Karpas-422 (cell line): ENCODE results near the gene PPM1E. TPM values are rescaled to one million over a fixed set of nuclear protein-coding genes. Genes with fewer than 3 reads are reported as not detected.
"Not testable (repeated sequence)": the region's sequence is repeated elsewhere in the genome, so short reads cannot be mapped to it uniquely, and the experiment has no call there.

Source experiments
- DNase-seq: peaks from one replicate; pipeline ENCODE4 v3.0.0-alpha.2; 2015
- H2AFZ ChIP-seq: fragments of 200-600 bp; sonication (generic); 2 replicates; pipeline ENCODE4 v1.6.1; 2014; ENCODE audit warnings: antibody characterized with exemption, low read length, mixed read lengths
- H3K27ac ChIP-seq: fragments of 200-600 bp; sonication (generic); 2 replicates; pipeline ENCODE4 v1.5.1; 2014; ENCODE audit warnings: mild to moderate bottlenecking, low read length, moderate library complexity
- H3K27me3 ChIP-seq: fragments of 200-600 bp; sonication (generic); 2 replicates; pipeline ENCODE4 v1.6.1; 2014; ENCODE audit warnings: low read length, mixed read lengths
- H3K36me3 ChIP-seq: fragments of 200-600 bp; sonication (generic); 2 replicates; pipeline ENCODE4 v1.6.1; 2014; ENCODE audit warnings: low read length, mixed read lengths; ENCODE audit not compliant: insufficient read depth
- H3K4me1 ChIP-seq: fragments of 200-600 bp; sonication (generic); 2 replicates; pipeline ENCODE4 v1.6.1; 2014; ENCODE audit warnings: mild to moderate bottlenecking, low read length, mixed read lengths
- H3K4me2 ChIP-seq: fragments of 200-600 bp; sonication (generic); 2 replicates; pipeline ENCODE4 v1.6.1; 2014; ENCODE audit warnings: low read length, low read depth, mild to moderate bottlenecking; ENCODE audit not compliant: poor library complexity, severe bottlenecking
- H3K4me3 ChIP-seq: fragments of 200-600 bp; sonication (generic); 2 replicates; pipeline ENCODE4 v1.5.1; 2014; ENCODE audit warnings: mild to moderate bottlenecking, antibody characterized with exemption, low read length, mixed read lengths
- H3K79me2 ChIP-seq: fragments of 200-600 bp; sonication (generic); 2 replicates; pipeline ENCODE4 v1.6.1; 2014; ENCODE audit warnings: mild to moderate bottlenecking, low read length, mixed read lengths
- H3K9ac ChIP-seq: fragments of 200-600 bp; sonication (generic); 2 replicates; pipeline ENCODE4 v1.6.0; 2014; ENCODE audit warnings: low read length
- H3K9me2 ChIP-seq: fragments of 200-600 bp; sonication (generic), shearing (Covaris generic); replicated peaks from 2 replicates; pipeline ENCODE4 v1.6.0; 2014; ENCODE audit warnings: mild to moderate bottlenecking, low read length, moderate library complexity; ENCODE audit not compliant: insufficient read depth
- H3K9me3 ChIP-seq: fragments of 300-700, 200-600 bp; sonication (generic); 2 replicates; pipeline ENCODE4 v1.6.1; 2014; ENCODE audit warnings: low read length, mixed read lengths
- H4K20me1 ChIP-seq: fragments of 200-600 bp; sonication (generic); 2 replicates; pipeline ENCODE4 v1.6.1; 2014; ENCODE audit warnings: mild to moderate bottlenecking, antibody characterized with exemption, low read length, low read depth; ENCODE audit not compliant: insufficient read depth
- total RNA-seq: library from RNA; depleted of rRNA; stranded (reverse); fragments of >200 nt; shearing (Covaris generic); gene quantifications from 2 replicates; pipeline ENCODE4 v1.2.3, GENCODE V29; 2014; ENCODE audit warnings: low replicate concordance

The PPM1E gene
- total RNA-seq, 1 experiment from 2014 or later = 0.56 TPM

DNA sequence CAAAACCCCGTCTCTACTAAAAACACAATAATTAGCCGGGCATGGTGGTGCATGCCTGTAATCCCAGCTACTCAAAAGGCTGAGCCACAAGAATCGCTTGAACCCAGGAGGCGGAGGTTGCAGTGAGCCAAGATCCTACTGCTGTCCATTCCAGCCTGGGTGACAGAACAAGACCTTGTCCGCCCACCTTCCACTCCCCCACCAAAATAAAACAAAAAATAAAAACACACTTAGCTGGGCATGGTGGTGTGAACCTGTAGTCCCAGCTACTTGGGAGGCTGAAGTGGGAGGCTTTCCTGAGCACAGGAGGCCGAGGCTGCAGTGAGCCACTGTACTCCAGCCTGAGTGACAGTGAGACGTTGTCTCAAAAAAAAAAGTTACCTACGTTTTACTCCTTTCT is 3.2 kb downstream of the PPM1E start:
- Histone ChIP-seq H3K4me1 (peaks cover 20% of the 10 kb centered on the region), H3K79me2 (no peaks in the 10 kb centered on the region), H3K4me3 (no peak overlapping the region), H4K20me1 (no peaks in the 10 kb centered on the region), H3K9me2 (no peaks in the 10 kb centered on the region), H2AFZ (no peak overlapping the region), H3K27me3 (peaks cover 5% of the 10 kb centered on the region; the same call in 1 of the 2 replicates), H3K4me2 (no peak overlapping the region), H3K36me3 (no peaks in the 10 kb centered on the region), H3K9me3 (no peaks in the 10 kb centered on the region), H3K9ac (no peak overlapping the region), H3K27ac (no peak overlapping the region)
- no peak for DNase-seq

DNA sequence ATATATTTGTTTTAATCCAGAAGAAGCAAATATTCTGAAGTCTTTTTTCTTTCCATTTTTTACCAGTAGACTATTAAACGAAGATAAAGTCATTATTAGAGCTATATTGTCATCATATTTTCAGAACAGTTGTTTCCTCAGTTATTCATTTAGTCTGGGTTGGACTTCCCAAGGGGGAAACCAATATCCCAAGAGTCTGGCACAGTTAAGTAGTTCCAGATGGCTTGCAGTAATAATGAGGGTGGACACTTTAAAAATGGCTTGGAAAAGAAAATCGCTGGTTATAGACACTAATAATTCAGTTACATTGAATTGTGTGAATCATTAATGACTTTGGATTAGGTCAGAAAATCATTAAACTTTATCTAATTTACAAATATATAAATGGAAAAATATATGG is 3.9 kb downstream of the PPM1E start:
- no peak overlapping the region for H2AFZ ChIP-seq
- peaks cover 20% of the 10 kb centered on the region for H3K4me1 ChIP-seq
- H3K27me3 ChIP-seq = peaks cover 5% of the 10 kb centered on the region; the same call in 1 of the 2 replicates
- H3K9ac ChIP-seq = no peak overlapping the region
- no peaks in the 10 kb centered on the region for H3K9me3 ChIP-seq
- no peaks in the 10 kb centered on the region for H3K36me3 ChIP-seq
- H3K4me2 ChIP-seq = no peak overlapping the region
- H3K9me2 ChIP-seq = no peaks in the 10 kb centered on the region
- no peaks in the 10 kb centered on the region for H3K79me2 ChIP-seq
- no peaks in the 10 kb centered on the region for H4K20me1 ChIP-seq
- no peak overlapping the region for H3K4me3 ChIP-seq
- DNase-seq = no peak
- H3K27ac ChIP-seq = no peak overlapping the region

DNA sequence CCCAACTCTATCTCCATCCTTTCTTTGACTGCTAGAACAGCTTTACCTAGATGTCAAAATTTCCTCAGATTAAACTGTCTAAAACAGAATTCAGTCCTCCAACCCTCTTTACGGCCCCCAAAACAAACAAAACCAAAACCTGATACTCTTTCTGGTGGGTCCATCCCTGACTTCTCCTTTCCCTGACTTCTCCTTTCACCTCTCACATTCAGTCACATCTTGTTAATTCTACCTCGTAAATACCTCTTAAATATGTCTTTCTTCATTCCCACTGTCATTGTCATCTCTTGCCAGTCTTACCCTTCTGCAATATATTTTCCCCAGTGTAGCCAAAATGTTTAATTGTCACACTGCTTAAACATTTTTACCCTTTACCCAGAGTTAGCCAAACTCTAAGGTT is 4.6 kb downstream of the PPM1E start:
- Histone ChIP-seq H3K4me3 (no peak overlapping the region), H3K9ac (no peak overlapping the region), H3K27me3 (peaks cover 5% of the 10 kb centered on the region; the same call in 1 of the 2 replicates), H2AFZ (no peak overlapping the region), H3K79me2 (no peaks in the 10 kb centered on the region), H3K4me1 (peaks cover 20% of the 10 kb centered on the region), H3K4me2 (no peak overlapping the region), H3K9me3 (no peaks in the 10 kb centered on the region), H3K27ac (no peak overlapping the region), H3K9me2 (no peaks in the 10 kb centered on the region), H3K36me3 (no peaks in the 10 kb centered on the region), H4K20me1 (no peaks in the 10 kb centered on the region)
- DNase-seq = no peak

DNA sequence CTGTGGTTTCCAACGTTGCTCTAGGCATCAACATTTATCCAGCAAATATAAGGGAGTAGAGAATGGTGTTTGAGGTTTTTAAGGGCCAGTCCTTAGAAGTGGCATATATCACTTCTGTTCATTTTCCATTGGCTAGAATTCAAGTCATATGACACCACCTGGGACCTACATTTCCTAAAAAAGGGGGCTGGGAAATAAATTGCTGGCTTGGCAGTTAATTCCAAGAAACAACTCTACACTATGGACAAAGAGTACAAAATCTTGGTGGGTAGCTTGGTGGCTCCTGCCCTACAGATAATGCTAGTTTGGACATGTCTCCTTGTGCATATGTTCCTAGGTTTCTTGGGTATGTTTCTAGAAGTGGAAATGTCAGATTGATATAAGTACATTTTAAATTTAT is 7.6 kb downstream of the PPM1E start:
- no peaks in the 10 kb centered on the region for H3K36me3 ChIP-seq
- H3K27me3 ChIP-seq = no peaks in the 10 kb centered on the region
- DNase-seq = no peak
- no peaks in the 10 kb centered on the region for H4K20me1 ChIP-seq
- no peaks in the 10 kb centered on the region for H3K4me1 ChIP-seq
- H3K9ac ChIP-seq = no peak overlapping the region
- H3K9me2 ChIP-seq = no peaks in the 10 kb centered on the region
- H3K9me3 ChIP-seq = no peaks in the 10 kb centered on the region
- no peak overlapping the region for H3K4me3 ChIP-seq
- H3K4me2 ChIP-seq = no peak overlapping the region
- no peak overlapping the region for H2AFZ ChIP-seq
- H3K27ac ChIP-seq = no peak overlapping the region
- no peaks in the 10 kb centered on the region for H3K79me2 ChIP-seq

DNA sequence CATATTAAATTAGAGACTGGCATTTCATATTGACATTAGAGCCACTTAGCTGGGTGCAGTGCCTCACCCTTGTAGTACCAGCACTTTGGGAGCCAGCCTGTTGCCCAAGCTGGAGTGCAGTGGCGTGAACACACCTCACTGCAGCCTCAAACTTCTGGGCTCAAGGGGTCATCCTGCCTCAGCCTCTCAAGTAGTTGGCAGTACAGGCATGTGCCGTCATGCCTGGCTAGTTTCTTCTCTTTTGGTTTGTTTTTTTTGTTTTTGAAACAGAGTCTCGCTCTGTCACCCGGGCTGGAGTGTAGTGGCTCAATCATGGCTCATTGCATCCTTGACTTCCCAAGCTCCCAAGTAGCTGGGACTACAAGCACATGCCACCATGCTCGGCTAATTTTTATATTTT is 8.7 kb downstream of the PPM1E start:
- Histone ChIP-seq H3K4me2 (no peak overlapping the region), H3K4me1 (no peaks in the 10 kb centered on the region), H3K79me2 (no peaks in the 10 kb centered on the region), H2AFZ (no peak overlapping the region), H3K9me3 (no peaks in the 10 kb centered on the region), H3K27ac (no peak overlapping the region), H3K9me2 (no peaks in the 10 kb centered on the region), H4K20me1 (no peaks in the 10 kb centered on the region), H3K27me3 (no peaks in the 10 kb centered on the region), H3K36me3 (no peaks in the 10 kb centered on the region), H3K9ac (no peak overlapping the region), H3K4me3 (no peak overlapping the region)
- DNase-seq = no peak

DNA sequence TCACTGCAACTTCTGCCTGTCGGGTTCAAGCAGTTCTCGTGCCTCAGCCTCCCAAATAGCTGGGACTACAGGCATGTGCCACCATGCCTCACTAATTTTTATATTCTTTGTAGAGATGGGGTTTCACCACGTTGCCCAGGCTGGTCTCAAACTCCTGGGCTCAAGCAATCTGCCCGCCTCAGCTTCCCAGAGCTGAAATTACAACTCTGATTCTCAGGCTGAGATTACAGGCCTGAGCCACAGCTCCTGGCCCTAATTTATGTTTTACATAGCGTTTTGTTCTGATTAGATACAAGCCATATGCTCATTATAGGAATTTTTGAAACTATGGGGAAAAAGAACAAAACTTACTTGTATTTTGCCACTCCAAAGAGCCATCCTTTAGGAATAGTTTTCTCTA is 22.8 kb downstream of the PPM1E start:
- not testable (repeated sequence) for H3K27me3 ChIP-seq, H3K9me3 ChIP-seq, H3K9ac ChIP-seq, H3K4me1 ChIP-seq, H4K20me1 ChIP-seq, H3K36me3 ChIP-seq, H3K79me2 ChIP-seq, H3K4me3 ChIP-seq, H3K9me2 ChIP-seq, DNase-seq, H3K4me2 ChIP-seq, H2AFZ ChIP-seq, H3K27ac ChIP-seq

DNA sequence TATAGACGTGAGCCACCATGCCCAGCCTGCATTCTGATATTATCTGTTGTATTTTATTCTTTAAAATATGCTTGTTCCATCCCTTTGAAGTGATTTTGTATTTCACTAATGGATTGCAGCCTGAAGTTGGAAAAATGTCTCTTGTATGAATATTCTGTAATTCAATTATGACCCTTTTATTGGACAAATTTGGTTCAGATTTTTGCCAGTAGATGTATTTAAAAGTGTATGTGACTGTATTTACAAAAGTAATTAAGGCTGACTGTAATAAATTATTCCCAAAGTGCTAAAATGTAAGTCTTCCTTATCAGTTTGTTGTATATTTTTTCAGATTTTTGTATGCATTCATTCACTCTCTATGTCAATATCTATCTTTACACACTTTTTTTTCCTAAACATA is 23.8 kb downstream of the PPM1E start:
- no peaks in the 10 kb centered on the region for H3K79me2 ChIP-seq
- no peaks in the 10 kb centered on the region for H4K20me1 ChIP-seq
- no peak overlapping the region for H2AFZ ChIP-seq
- DNase-seq = no peak
- no peak overlapping the region for H3K4me3 ChIP-seq
- H3K27ac ChIP-seq = no peak overlapping the region
- no peak overlapping the region for H3K4me2 ChIP-seq
- H3K4me1 ChIP-seq = no peaks in the 10 kb centered on the region
- no peaks in the 10 kb centered on the region for H3K36me3 ChIP-seq
- H3K9me3 ChIP-seq = no peaks in the 10 kb centered on the region
- H3K27me3 ChIP-seq = no peaks in the 10 kb centered on the region
- no peaks in the 10 kb centered on the region for H3K9me2 ChIP-seq
- no peak overlapping the region for H3K9ac ChIP-seq

DNA sequence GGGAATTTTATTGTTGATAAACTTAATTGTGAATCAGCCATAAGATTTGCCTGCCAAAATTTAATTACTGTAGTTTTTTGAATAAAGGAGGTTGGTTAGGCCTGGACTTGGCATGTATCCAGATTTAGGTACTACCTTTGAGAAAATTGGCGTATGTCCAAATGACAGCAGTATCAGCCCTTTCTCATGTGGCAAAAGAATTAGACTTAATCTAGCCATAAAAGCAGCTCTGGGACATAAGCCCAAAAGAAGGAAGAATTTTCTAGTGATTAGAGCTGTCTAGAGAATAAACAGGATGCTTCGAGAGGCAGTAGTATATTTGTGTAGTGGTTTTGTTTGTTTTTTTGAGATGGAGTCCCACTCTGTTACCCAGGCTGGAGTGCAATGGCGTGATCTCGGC is 27.7 kb downstream of the PPM1E start:
- no peak overlapping the region for H3K4me2 ChIP-seq
- no peak overlapping the region for H2AFZ ChIP-seq
- H3K36me3 ChIP-seq = no peaks in the 10 kb centered on the region
- no peak overlapping the region for H3K4me3 ChIP-seq
- no peaks in the 10 kb centered on the region for H3K9me3 ChIP-seq
- DNase-seq = no peak
- no peaks in the 10 kb centered on the region for H3K79me2 ChIP-seq
- no peaks in the 10 kb centered on the region for H3K27me3 ChIP-seq
- H3K27ac ChIP-seq = no peak overlapping the region
- H3K9ac ChIP-seq = no peak overlapping the region
- H4K20me1 ChIP-seq = no peaks in the 10 kb centered on the region
- no peaks in the 10 kb centered on the region for H3K9me2 ChIP-seq
- H3K4me1 ChIP-seq = no peaks in the 10 kb centered on the region

DNA sequence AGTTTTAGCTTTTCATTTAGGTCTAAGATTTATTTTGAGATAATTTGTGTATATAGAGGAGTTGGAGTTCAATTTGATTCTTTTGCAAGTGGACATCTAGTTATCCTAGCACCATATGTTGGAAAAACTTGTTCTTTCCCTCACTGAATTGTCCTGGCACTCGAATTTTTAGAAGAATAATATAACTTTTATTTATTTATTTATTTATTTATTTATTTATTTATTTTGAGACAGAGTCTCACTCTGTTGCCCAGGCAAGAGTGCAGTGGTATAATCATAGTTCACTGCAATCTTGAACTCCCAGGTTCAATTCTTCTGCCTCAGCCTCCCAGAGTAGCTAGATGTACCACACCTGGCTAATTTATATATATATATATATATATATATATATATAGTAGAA is 29.4 kb downstream of the PPM1E start:
- Histone ChIP-seq H3K4me2 (no peak overlapping the region), H3K9ac (no peak overlapping the region), H3K79me2 (no peaks in the 10 kb centered on the region), H3K27me3 (no peaks in the 10 kb centered on the region), H3K4me3 (no peak overlapping the region), H3K9me2 (no peaks in the 10 kb centered on the region), H3K27ac (no peak overlapping the region), H2AFZ (no peak overlapping the region), H3K9me3 (no peaks in the 10 kb centered on the region), H4K20me1 (no peaks in the 10 kb centered on the region), H3K36me3 (no peaks in the 10 kb centered on the region), H3K4me1 (no peaks in the 10 kb centered on the region)
- DNase-seq = no peak
